Myocyte (in vitro differentiated cells): ENCODE data around the gene DISC1. TPM values are rescaled to one million over a fixed set of nuclear protein-coding genes. Genes with fewer than 3 reads are reported as not detected.

Experiments used
- DNase-seq: peaks from one replicate; pipeline ENCODE4 v3.0.0-alpha.2; 2012; ENCODE audit warnings: low read depth
- total RNA-seq: library from RNA; depleted of rRNA; stranded (reverse); fragments of >200 nt; gene quantifications from 2 replicates; pipeline ENCODE4 v1.2.3, GENCODE V29; 2014

Gene DISC1
- total RNA-seq, 1 donor from 2014 or later, result 3.6 TPM

GRCh38 chr1:231844986-231845502 lies 218.5 kb downstream of the DISC1 start:
- no peak for DNase-seq

- DNase-seq, result no peak
These were observed 221.2 kb downstream of the DISC1 start for GRCh38 chr1:231847612-231848397.

- no peak for DNase-seq
These were observed 223.4 kb downstream of the DISC1 start for GRCh38 chr1:231849981-231850380.

- no peak for DNase-seq
These were observed 224.2 kb downstream of the DISC1 start for GRCh38 chr1:231850786-231851185.

GRCh38 chr1:231853588-231854207 lies 227.1 kb downstream of the DISC1 start:
- DNase-seq, result peak; percentile 36

GRCh38 chr1:231855361-231855760 lies 228.8 kb downstream of the DISC1 start:
- DNase-seq, result no peak

GRCh38 chr1:231855926-231856325 lies 229.3 kb downstream of the DISC1 start:
- DNase-seq, result no peak

- no peak for DNase-seq
These were observed 229.8 kb downstream of the DISC1 start for GRCh38 chr1:231856426-231856825.

GRCh38 chr1:231856894-231857293 lies 230.3 kb downstream of the DISC1 start:
- DNase-seq, result no peak

GRCh38 chr1:231857609-231858135 lies 231.1 kb downstream of the DISC1 start:
- DNase-seq, result no peak

- DNase-seq, result no peak
These were observed 233.9 kb downstream of the DISC1 start for GRCh38 chr1:231860221-231861088.

GRCh38 chr1:231861541-231862481 lies 235.2 kb downstream of the DISC1 start:
- DNase-seq, result peak; percentile 80

- no peak for DNase-seq
These were observed 236.0 kb downstream of the DISC1 start for GRCh38 chr1:231862611-231863010.

- DNase-seq, result no peak
These were observed 238.7 kb downstream of the DISC1 start for GRCh38 chr1:231865331-231865730.

- peak; percentile 81 for DNase-seq
These were observed 240.1 kb downstream of the DISC1 start for GRCh38 chr1:231866392-231867331.

GRCh38 chr1:231867607-231868006 lies 241.0 kb downstream of the DISC1 start:
- peak; percentile 19 for DNase-seq

GRCh38 chr1:231869364-231869763 lies 242.8 kb downstream of the DISC1 start:
- no peak for DNase-seq

- DNase-seq, result no peak
These were observed 244.9 kb downstream of the DISC1 start for GRCh38 chr1:231871471-231871870.

GRCh38 chr1:231871878-231872277 lies 245.3 kb downstream of the DISC1 start:
- no peak for DNase-seq
